ENCODE results near the gene PHF21A. TPM values are rescaled to one million over a fixed set of nuclear protein-coding genes. Genes with fewer than 3 reads are reported as not detected.

The PHF21A gene
- total and polyA plus RNA-seq, 4 donors = 3.6 to 8.5 (median 6.2) TPM

- Histone ChIP-seq H3K4me1 (ENCODE audit: control insufficient read depth in 4 of 4, insufficient read depth in 4 of 4, low read length in 3 of 4) (peaks cover 0 to 2% (median 0%) of the 10 kb centered on the region in 4 donors), H3K36me3 (ENCODE audit: control insufficient read depth in 4 of 4, insufficient read depth in 3 of 4, low read depth in 1 of 4, low read length in 3 of 4) (peaks cover 0 to 3% (median 0%) of the 10 kb centered on the region in 4 donors)
- 64% methylated on average over 2 of the region's 2 CpGs for WGBS
Observed at GRCh38 chr11:46044601-46045000, 76.7 kb downstream of the PHF21A start.

More at GRCh38 chr11:46044601-46045000, 76.7 kb downstream of the PHF21A start:
- Histone ChIP-seq H3K9ac (ENCODE audit: low read depth in 1 of 2, low read length in 2 of 2) (no peak overlapping the region), H3K27me3 (ENCODE audit: control insufficient read depth in 4 of 4, insufficient read depth in 4 of 4, low read length in 3 of 4) (no peaks in the 10 kb centered on the region), H3K4me3 (ENCODE audit: low read depth in 1 of 3, low read length in 3 of 3) (no peak overlapping the region), H3K27ac (ENCODE audit: low read depth in 1 of 2, low read length in 2 of 2) (no peak overlapping the region), H3K9me3 (ENCODE audit: control insufficient read depth in 4 of 4, low read length in 3 of 4) (no peaks in the 10 kb centered on the region)
- TF ChIP-seq RXRA (IDR thresholded peaks at IDR 0.05) = no peak
- TF ChIP-seq SP1 (IDR thresholded peaks at IDR 0.05) = no peak
- no peak for TF ChIP-seq MAX (IDR thresholded peaks at IDR 0.05)
- TF ChIP-seq RAD21 (IDR thresholded peaks at IDR 0.05) = no peak
- no peak for TF ChIP-seq NR2F2 (IDR thresholded peaks at IDR 0.05)
- no peak for TF ChIP-seq REST (IDR thresholded peaks at IDR 0.05)
- TF ChIP-seq YY1 (IDR thresholded peaks at IDR 0.05) = no peak
- no peak for TF ChIP-seq ATF3 (IDR thresholded peaks at IDR 0.05)
- no peak for TF ChIP-seq CTCF (IDR thresholded peaks at IDR 0.05; ENCODE audit: low read depth, low read length, missing input control)
- TF ChIP-seq FOXA2 (IDR thresholded peaks at IDR 0.05) = no peak
- TF ChIP-seq JUND (IDR thresholded peaks at IDR 0.05) = no peak
- TF ChIP-seq EGR1 (IDR thresholded peaks at IDR 0.05; ENCODE audit: low read depth in 2 of 2) = no peak
- no peak for TF ChIP-seq GABPA (IDR thresholded peaks at IDR 0.05 in 1 of 2, conservative IDR thresholded peaks at IDR 0.05 in 1 of 2)
- TF ChIP-seq TAF1 (conservative IDR thresholded peaks at IDR 0.05) = no peak
- TF ChIP-seq ZBTB33 (IDR thresholded peaks at IDR 0.05) = no peak
- TF ChIP-seq HNF4G (IDR thresholded peaks at IDR 0.05) = no peak
- no peak for DNase-seq (ENCODE audit: low spot score)
